HepG2 (cell line): ENCODE measurements around the gene HBS1L. TPM values are rescaled to one million over a fixed set of nuclear protein-coding genes. Genes with fewer than 3 reads are reported as not detected.

ENCODE experiments used
- ATAC-seq: fragments of 200-7000 bp; cut with Tn5 transposase; 3 replicates; pipeline ENCODE4 v1.9.1; 2020; ENCODE audit warnings: mild to moderate bottlenecking, moderate library complexity
- BruUV-seq: library from RNA; stranded (reverse); fragments of 400-500 nt; replicated peaks from 2 replicates; lab custom pipeline; 2021; lab: Mats Ljungman, UMichigan
- CTCF ChIA-PET: fragments of 300-600 bp; formaldehyde crosslinking; extraction: SDS; loops from one replicate; lab custom pipeline; 2021; ENCODE audit warnings: low total read pairs, inconsistent platforms, low intra/inter-chr PET ratio; lab: Yijun Ruan, JAX
- POLR2A ChIA-PET: fragments of 350-600 bp; sonication (Branson Sonifier 250); formaldehyde crosslinking; loops from one replicate; lab custom pipeline; 2020; ENCODE audit warnings: antibody characterized with exemption, inconsistent platforms; lab: Yijun Ruan, JAX
- DNase-seq: peaks from one replicate; pipeline ENCODE4 v3.0.0-alpha.2; 2015; ENCODE audit warnings: low spot score
- FAIRE-seq: peaks from 3 replicates; lab custom pipeline; 2011; peaks lifted over from hg19 to GRCh38; lab: Jason Lieb, UNC
- H2AFZ ChIP-seq: one replicate; pipeline ENCODE4 v1.6.1; 2011; ENCODE audit warnings: low read length, inconsistent platforms
- H3K27ac ChIP-seq: fragments of 300-600 bp; 3 replicates; pipeline ENCODE4 v1.8.0; 2011; ENCODE audit warnings: mixed run types, mild to moderate bottlenecking, mixed read lengths, low read length, inconsistent platforms; ENCODE audit not compliant: insufficient read depth; ENCODE audit errors: extremely low read length
- H3K27me3 ChIP-seq, 2 experiments: fragments of 200-600 bp in 1 of 2; 2 replicates in 1 of 2; 3 replicates in 1 of 2; pipeline versions ENCODE4 v1.6.0 to v1.8.0; 2011; ENCODE audit warnings: low read length in 2 of 2, mild to moderate bottlenecking in 2 of 2, moderate library complexity in 2 of 2, inconsistent platforms in 1 of 2; ENCODE audit not compliant: insufficient read depth in 2 of 2, control insufficient read depth in 1 of 2
- H3K36me3 ChIP-seq, 2 experiments: fragments of 200-600 bp in 1 of 2; replicated peaks in 1 of 2; 2 replicates in 1 of 2; 3 replicates in 1 of 2; pipeline versions ENCODE4 v1.5.1 to v1.8.0; 2011; ENCODE audit warnings: low read length in 2 of 2, inconsistent platforms in 1 of 2; ENCODE audit not compliant: insufficient read depth in 2 of 2, control insufficient read depth in 1 of 2
- H3K4me1 ChIP-seq: 2 replicates; pipeline ENCODE4 v1.5.1; 2012; ENCODE audit warnings: low read length, inconsistent platforms; ENCODE audit not compliant: insufficient read depth
- H3K4me2 ChIP-seq: 2 replicates; pipeline ENCODE4 v1.6.0; 2011; ENCODE audit warnings: low read depth, low read length, inconsistent platforms
- H3K4me3 ChIP-seq, 3 experiments: fragments of 200-600 bp in 1 of 3; sonication (generic), shearing (Covaris generic) in 1 of 3; replicated peaks in 1 of 3; 2 replicates each; pipeline ENCODE4 v1.5.1; 2011 to 2016; ENCODE audit warnings: low read length in 3 of 3, inconsistent platforms in 2 of 3, low read depth in 2 of 3, mild to moderate bottlenecking in 2 of 3, control low read depth in 1 of 3, mixed read lengths in 1 of 3; ENCODE audit not compliant: insufficient read depth in 1 of 3
- H3K79me2 ChIP-seq: one replicate; pipeline ENCODE4 v1.6.1; 2011; ENCODE audit warnings: low read length, inconsistent platforms; ENCODE audit not compliant: insufficient read depth
- H3K9ac ChIP-seq: 2 replicates; pipeline ENCODE4 v1.6.0; 2011; ENCODE audit warnings: mild to moderate bottlenecking, low read depth, low read length, inconsistent platforms; ENCODE audit not compliant: insufficient read depth
- H3K9me3 ChIP-seq: 2 replicates; pipeline ENCODE4 v1.5.1; 2012; ENCODE audit warnings: mild to moderate bottlenecking, low read length
- H4K20me1 ChIP-seq: 2 replicates; pipeline ENCODE4 v1.6.0; 2011; ENCODE audit warnings: inconsistent platforms, mild to moderate bottlenecking, low read length, moderate library complexity; ENCODE audit not compliant: insufficient read depth
- DMAP1 ChIP-seq: IDR thresholded peaks from 2 replicates; pipeline ENCODE4 v1.6.1; 2016
- KAT2B ChIP-seq: fragments of 150-350 bp; IDR thresholded peaks from 2 replicates; pipeline ENCODE4 v1.6.1; 2014; ENCODE audit warnings: low read depth, low read length, borderline replicate concordance
- SMYD3 ChIP-seq: sonication (generic); formaldehyde crosslinking; IDR thresholded peaks from 2 replicates; pipeline ENCODE4 v1.8.1; 2023; ENCODE audit warnings: mild to moderate bottlenecking, missing genetic modification reagents
- USF2 ChIP-seq, 2 experiments: sonication (generic) in 1 of 2; formaldehyde crosslinking in 1 of 2; IDR thresholded peaks; 2 replicates each; pipeline versions ENCODE4 v1.5.1 to v1.6.1; 2011 to 2020; ENCODE audit warnings: borderline replicate concordance in 1 of 2, low read depth in 1 of 2, low read length in 1 of 2, mild to moderate bottlenecking in 1 of 2, missing genetic modification reagents in 1 of 2, moderate library complexity in 1 of 2
- ZFP82 ChIP-seq: sonication (generic); formaldehyde crosslinking; IDR thresholded peaks from 2 replicates; pipeline ENCODE4 v1.5.1; 2020; ENCODE audit warnings: mild to moderate bottlenecking, missing genetic modification reagents, borderline replicate concordance
- ZNF407 ChIP-seq: sonication (generic); formaldehyde crosslinking; IDR thresholded peaks from one replicate; pipeline ENCODE4 v1.5.1; 2020; ENCODE audit warnings: mild to moderate bottlenecking, missing genetic modification reagents; ENCODE audit errors: not compliant biosample characterization
- ZNF557 ChIP-seq: sonication (generic); formaldehyde crosslinking; IDR thresholded peaks from 2 replicates; pipeline ENCODE4 v1.4.0; 2020; ENCODE audit warnings: missing genetic modification reagents
- WGBS: methylation state at CpG from one replicate; pipeline ENCODE4 v1.1.6; 2017; ENCODE audit warnings: low lambda C conversion rate; 5-methylcytosine and 5-hydroxymethylcytosine counted together
- in situ Hi-C: cut with HindIII; loops from 2 replicates; pipeline ENCODE4 v1.10.0; 2017; ENCODE audit warnings: low pct_unique_long_range_greater_than_20kb; ENCODE audit not compliant: extremely low pct_ligation_motif_present
- intact Hi-C: fragments of 100-400 bp; cut with micrococcal nuclease; formaldehyde crosslinking; loops from one replicate; pipeline ENCODE4 v1.10.0; 2022; ENCODE audit not compliant: unreplicated experiment
- polyA plus RNA-seq, 8 experiments: library from polyadenylated mRNA; depleted of rRNA in 3 of 8; stranded (reverse) in 7 of 8; unstranded in 1 of 8; fragments of >200 nt; fragmentation: Illumina TruSeq in 4 of 8; extraction: Trizol in 4 of 8; gene quantifications; 2 replicates each; pipeline versions ENCODE4 v1.2.1 to v1.2.3, GENCODE V29; 2011 to 2016; ENCODE audit warnings: low read depth in 4 of 8, missing spikeins in 1 of 8, mixed read lengths in 1 of 8; ENCODE audit not compliant: insufficient read depth in 1 of 8
- total RNA-seq, 5 experiments: library from RNA; depleted of rRNA; stranded (reverse); fragments of >200 nt; fragmentation: Illumina TruSeq; extraction: Trizol; gene quantifications; 2 replicates each; pipeline ENCODE4 v1.2.3, GENCODE V29; 2016; ENCODE audit warnings: low read depth in 1 of 5

The HBS1L gene
- total and polyA plus RNA-seq, 2 of the 13 experiments (the other 11 are each of a cell fraction or from before 2014, with no cell fraction given): 44.1 to 138 TPM

- TF ChIP-seq ZNF407 (no peak), SMYD3 (CRISPR knock-in tag) (no peak)
Observed at GRCh38 chr6:135036731-135037420, 17.7 kb downstream of the HBS1L start (continued).

- ATAC-seq: no peak
- H3K9ac ChIP-seq: no peak overlapping the region
- in situ Hi-C loops: no loop called here
- no peak overlapping the region for H2AFZ ChIP-seq
- no peak for DNase-seq
- FAIRE-seq: no peak
- no peaks in the 10 kb centered on the region for H3K27me3 ChIP-seq
- no peak overlapping the region for H3K4me2 ChIP-seq
- no TSS peak for BruUV-seq
- ChIA-PET CTCF (no interaction called here), POLR2A (no interaction called here)
- no peak overlapping the region for H3K27ac ChIP-seq
- no peaks in the 10 kb centered on the region for H3K9me3 ChIP-seq
- H3K4me1 ChIP-seq: peaks cover 21% of the 10 kb centered on the region
- no peak overlapping the region for H3K4me3 ChIP-seq
- no peaks in the 10 kb centered on the region; the same call in 1 of the 2 replicates for H4K20me1 ChIP-seq
- intact Hi-C loops: no loop called here
- H3K36me3 ChIP-seq: peaks cover 8 to 44% of the 10 kb centered on the region in 2 experiments
- 93% methylated on average over 3 of the region's 3 CpGs for WGBS
- TF ChIP-seq ZNF557: no peak
- no peak for TF ChIP-seq USF2 (IDR thresholded peaks at IDR 0.05; ENCODE audit: low read depth, low read length)
- TF ChIP-seq USF2 (CRISPR knock-in tag; IDR thresholded peaks at IDR 0.05; ENCODE audit: borderline replicate concordance): no peak
- TF ChIP-seq ZFP82 (CRISPR knock-in tag): no peak
- TF ChIP-seq DMAP1 (CRISPR knock-in tag): no peak
- TF ChIP-seq KAT2B: no peak
- TF ChIP-seq, all 625 proteins: peak for 0
- H3K79me2 ChIP-seq: no peaks in the 10 kb centered on the region
Observed at GRCh38 chr6:135033238-135033637, 21.4 kb downstream of the HBS1L start.
